Left ventricle myocardium inferior (tissue), 1 donor: Measurements from ENCODE around the gene CASR. TPM values are rescaled to one million over a fixed set of nuclear protein-coding genes. Genes with fewer than 3 reads are reported as not detected.

ENCODE experiments used
- DNase-seq: peaks from one replicate; pipeline ENCODE4 v3.0.0-alpha.2; 2020
- H3K27ac ChIP-seq: fragments of 200-600 bp; replicated peaks from 2 replicates; pipeline ENCODE4 v1.8.0; 2021
- H3K27me3 ChIP-seq: fragments of 200-600 bp; 2 replicates; pipeline ENCODE4 v1.8.0; 2021; ENCODE audit warnings: low read depth
- H3K36me3 ChIP-seq: fragments of 200-600 bp; 2 replicates; pipeline ENCODE4 v1.8.0; 2021
- H3K4me1 ChIP-seq: fragments of 200-600 bp; 2 replicates; pipeline ENCODE4 v1.8.0; 2021
- H3K4me3 ChIP-seq: fragments of 200-600 bp; 2 replicates; pipeline ENCODE4 v1.8.0; 2021; ENCODE audit warnings: mild to moderate bottlenecking, moderate library complexity
- H3K9me3 ChIP-seq: fragments of 200-600 bp; replicated peaks from 2 replicates; pipeline ENCODE4 v1.8.0; 2021
- CTCF ChIP-seq: fragments of 200-600 bp; IDR thresholded peaks from 2 replicates; pipeline ENCODE4 v1.8.0; 2021; ENCODE audit warnings: antibody characterized with exemption, mild to moderate bottlenecking, borderline replicate concordance
- intact Hi-C: fragments of 100-400 bp; cut with micrococcal nuclease; formaldehyde crosslinking; loops from one replicate; pipeline ENCODE4 v1.11.0; 2022
- total RNA-seq: library from RNA; stranded (reverse); fragmentation: NEBNext Ultra II Directional; extraction: Animal tissue kit (Norgen Biotek cat#: 25700); gene quantifications from one replicate; pipeline ENCODE4 v1.2.1, GENCODE V29; 2021
- donor health status: DM: no; HTN: yes; CAD: no; lungs with severe emphysema.

CASR gene
- total RNA-seq, 1 donor from 2014 or later, result not detected

- no peak for TF ChIP-seq CTCF
- intact Hi-C loops, result no loop called here
- Histone ChIP-seq H3K36me3 (no peaks in the 10 kb centered on the region), H3K27ac (no peak overlapping the region), H3K27me3 (no peaks in the 10 kb centered on the region), H3K4me1 (no peaks in the 10 kb centered on the region), H3K9me3 (peaks cover 7% of the 10 kb centered on the region), H3K4me3 (no peak overlapping the region)
- DNase-seq, result no peak
Observed at GRCh38 chr3:122269045-122269444, 85.6 kb downstream of the CASR start.

- H3K9me3 ChIP-seq, result peaks cover 7% of the 10 kb centered on the region
- no peak overlapping the region for H3K4me3 ChIP-seq
- TF ChIP-seq CTCF, result no peak
- intact Hi-C loops, result no loop called here
- no peaks in the 10 kb centered on the region for H3K27me3 ChIP-seq
- no peak for DNase-seq
- no peaks in the 10 kb centered on the region for H3K36me3 ChIP-seq
- H3K27ac ChIP-seq, result no peak overlapping the region
- no peaks in the 10 kb centered on the region for H3K4me1 ChIP-seq
Observed at GRCh38 chr3:122271246-122271898, 87.9 kb downstream of the CASR start.

- Histone ChIP-seq H3K27ac (no peak overlapping the region), H3K4me3 (no peak overlapping the region), H3K27me3 (peaks cover 13% of the 10 kb centered on the region), H3K4me1 (no peaks in the 10 kb centered on the region), H3K36me3 (no peaks in the 10 kb centered on the region), H3K9me3 (peaks cover 7% of the 10 kb centered on the region)
- TF ChIP-seq CTCF, result no peak
- no peak for DNase-seq
- intact Hi-C loops, result no loop called here
Observed at GRCh38 chr3:122272879-122273278, 89.4 kb downstream of the CASR start.

GRCh38 chr3:122273498-122273897 is 90.0 kb downstream of the CASR start:
- peaks cover 17% of the 10 kb centered on the region for H3K27me3 ChIP-seq
- no peak overlapping the region for H3K27ac ChIP-seq
- no peak for DNase-seq
- no peak for TF ChIP-seq CTCF
- no peak overlapping the region for H3K4me3 ChIP-seq
- intact Hi-C loops, result no loop called here
- peaks cover 7% of the 10 kb centered on the region for H3K9me3 ChIP-seq
- H3K36me3 ChIP-seq, result no peaks in the 10 kb centered on the region
- no peaks in the 10 kb centered on the region for H3K4me1 ChIP-seq

- H3K4me3 ChIP-seq, result no peak overlapping the region
- H3K27ac ChIP-seq, result no peak overlapping the region
- H3K4me1 ChIP-seq, result no peaks in the 10 kb centered on the region
- H3K9me3 ChIP-seq, result no peaks in the 10 kb centered on the region
- H3K36me3 ChIP-seq, result no peaks in the 10 kb centered on the region
- DNase-seq, result no peak
- peaks cover 27% of the 10 kb centered on the region for H3K27me3 ChIP-seq
- intact Hi-C loops, result no loop called here
- no peak for TF ChIP-seq CTCF
Observed at GRCh38 chr3:122281891-122282290, 98.4 kb downstream of the CASR start.
